ENCODE measurements around the gene DHRS12. TPM values are rescaled to one million over a fixed set of nuclear protein-coding genes. Genes with fewer than 3 reads are reported as not detected.
"Not testable (repeated sequence)": the region's sequence is repeated elsewhere in the genome, so short reads cannot be mapped to it uniquely, and the experiment has no call there.

The DHRS12 gene
- total RNA-seq, 1 donor from 2014 or later: 9.8 TPM

GRCh38 chr13:51831519-51831918 lies 27.6 kb upstream of the DHRS12 start:
- intact Hi-C loops (cut with DNase I): no loop called here
- DNase-seq (ENCODE audit: low spot score): peak; percentile 59

- peak; percentile 14 for DNase-seq (ENCODE audit: low spot score)
- intact Hi-C loops (cut with DNase I): no loop called here
Measured at GRCh38 chr13:51829568-51829899, 25.6 kb upstream of the DHRS12 start.

- intact Hi-C loops (cut with DNase I): no loop called here
- peak; percentile 33 for DNase-seq (ENCODE audit: low spot score)
Measured at GRCh38 chr13:51828730-51829567, 25.0 kb upstream of the DHRS12 start.

GRCh38 chr13:51827254-51827653 lies 23.3 kb upstream of the DHRS12 start:
- peak; percentile 77 for DNase-seq (ENCODE audit: low spot score)
- intact Hi-C loops (cut with DNase I): no loop called here

- DNase-seq (ENCODE audit: low spot score): peak; percentile 87
- intact Hi-C loops (cut with DNase I): no loop called here
Measured at GRCh38 chr13:51826606-51827005, 22.6 kb upstream of the DHRS12 start.

- peak; percentile 51 for DNase-seq (ENCODE audit: low spot score)
- intact Hi-C loops (cut with DNase I): no loop called here
Measured at GRCh38 chr13:51825681-51826254, 21.8 kb upstream of the DHRS12 start.

- no peak for DNase-seq (ENCODE audit: low spot score)
- intact Hi-C loops (cut with DNase I): no loop called here
Measured at GRCh38 chr13:51825165-51825592, 21.2 kb upstream of the DHRS12 start.

- DNase-seq (ENCODE audit: low spot score): peak; percentile 71
- intact Hi-C loops (cut with DNase I): not testable (repeated sequence)
Measured at GRCh38 chr13:51824712-51825111, 20.7 kb upstream of the DHRS12 start.

- no peak for DNase-seq (ENCODE audit: low spot score)
- intact Hi-C loops (cut with DNase I): no loop called here
Measured at GRCh38 chr13:51823863-51824262, 19.9 kb upstream of the DHRS12 start.

GRCh38 chr13:51823359-51823758 lies 19.4 kb upstream of the DHRS12 start:
- DNase-seq (ENCODE audit: low spot score): no peak
- intact Hi-C loops (cut with DNase I): no loop called here

GRCh38 chr13:51822106-51822815 lies 18.3 kb upstream of the DHRS12 start:
- intact Hi-C loops (cut with DNase I): no loop called here
- DNase-seq (ENCODE audit: low spot score): peak; percentile 71

GRCh38 chr13:51821606-51822005 lies 17.6 kb upstream of the DHRS12 start:
- peak; percentile 69 for DNase-seq (ENCODE audit: low spot score)

GRCh38 chr13:51820016-51820597 lies 16.1 kb upstream of the DHRS12 start:
- intact Hi-C loops (cut with DNase I): no loop called here
- DNase-seq (ENCODE audit: low spot score): no peak

More at GRCh38 chr13:51821606-51822005, 17.6 kb upstream of the DHRS12 start:
- intact Hi-C loops (cut with DNase I): no loop called here

- no peak for DNase-seq (ENCODE audit: low spot score)
- intact Hi-C loops (cut with DNase I): loop anchor here (5.0 to 10.0 kb wide), 3 partner anchors 175 to 365 kb away; partner anchors contain the start of gene NEK5
Measured at GRCh38 chr13:51819544-51819943, 15.6 kb upstream of the DHRS12 start.

- intact Hi-C loops (cut with DNase I): loop anchor here (5.0 to 10.0 kb wide), 3 partner anchors 176 to 366 kb away; partner anchors contain the start of gene NEK5
- peak; percentile 63 for DNase-seq (ENCODE audit: low spot score)
Measured at GRCh38 chr13:51818781-51819511, 15.0 kb upstream of the DHRS12 start.

- intact Hi-C loops (cut with DNase I): loop anchor here (5.0 to 10.0 kb wide), 3 partner anchors 177 to 367 kb away; partner anchors contain the start of gene NEK5
- no peak for DNase-seq (ENCODE audit: low spot score)
Measured at GRCh38 chr13:51818276-51818675, 14.3 kb upstream of the DHRS12 start.

GRCh38 chr13:51817717-51818116 lies 13.8 kb upstream of the DHRS12 start:
- intact Hi-C loops (cut with DNase I): loop anchor here (5.0 to 10.0 kb wide), 3 partner anchors 177 to 367 kb away; partner anchors contain the start of gene NEK5
- DNase-seq (ENCODE audit: low spot score): no peak

- no peak for DNase-seq (ENCODE audit: low spot score)
- intact Hi-C loops (cut with DNase I): loop anchor here (1.0 to 10.0 kb wide), 4 partner anchors 8 to 368 kb away; partner anchors contain the start of gene NEK5
Measured at GRCh38 chr13:51816604-51817249, 12.8 kb upstream of the DHRS12 start.
